CD4-positive, alpha-beta T cell (primary cell): ENCODE results near the gene RAB40A. TPM values are rescaled to one million over a fixed set of nuclear protein-coding genes. Genes with fewer than 3 reads are reported as not detected.

ENCODE experiments used
- ATAC-seq: fragments of 200-7000 bp; cut with Tn5 transposase; one replicate; pipeline ENCODE4 v1.10.0; 2022; ENCODE audit warnings: mild to moderate bottlenecking; ENCODE audit not compliant: poor library complexity
- CTCF ChIA-PET: fragments of 350-600 bp; sonication (Branson Sonifier 250); formaldehyde crosslinking; loops from one replicate; lab custom pipeline; 2021; ENCODE audit warnings: antibody characterized with exemption, inconsistent platforms; lab: Charles Lee
- POLR2A ChIA-PET: fragments of 350-600 bp; sonication (Branson Sonifier 250); formaldehyde crosslinking; loops from one replicate; lab custom pipeline; 2021; ENCODE audit warnings: antibody characterized with exemption, inconsistent platforms; lab: Charles Lee
- DNase-seq, 14 experiments: peaks; one replicate each; pipeline ENCODE4 v3.0.0-alpha.2; 2013 to 2020; ENCODE audit warnings: mixed read lengths in 2 of 14
- H3K27ac ChIP-seq, 2 donors: one replicate each; pipeline versions ENCODE4 v1.5.1 to v1.7.0; 2013; ENCODE audit warnings: low read length in 2 of 2, low read depth in 1 of 2, mild to moderate bottlenecking in 1 of 2
- H3K27me3 ChIP-seq, 2 experiments: 1 replicate in 1 of 2; 2 replicates in 1 of 2; pipeline versions ENCODE4 v1.6.1 to v1.7.0; 2013; ENCODE audit warnings: low read length in 2 of 2, control low read depth in 1 of 2, mild to moderate bottlenecking in 1 of 2, moderate library complexity in 1 of 2; ENCODE audit not compliant: insufficient read depth in 2 of 2, control insufficient read depth in 1 of 2
- H3K36me3 ChIP-seq: one replicate; pipeline ENCODE4 v1.6.1; 2013; ENCODE audit warnings: low read length, control low read depth; ENCODE audit not compliant: insufficient read depth
- H3K4me1 ChIP-seq: one replicate; pipeline ENCODE4 v1.6.1; 2013; ENCODE audit warnings: low read length, control low read depth; ENCODE audit not compliant: insufficient read depth
- H3K4me3 ChIP-seq: one replicate; pipeline ENCODE4 v1.5.1; 2013; ENCODE audit warnings: mild to moderate bottlenecking, low read length, moderate library complexity
- H3K9me3 ChIP-seq, 2 experiments: 1 replicate in 1 of 2; 2 replicates in 1 of 2; pipeline versions ENCODE4 v1.6.1 to v1.7.0; 2013; ENCODE audit warnings: low read length in 2 of 2, mild to moderate bottlenecking in 2 of 2, control low read depth in 1 of 2, moderate library complexity in 1 of 2; ENCODE audit not compliant: control insufficient read depth in 1 of 2, insufficient read depth in 1 of 2
- H3K27ac Mint-ChIP-seq: one replicate; pipeline ENCODE4 v1.8.0; 2020; ENCODE audit warnings: mixed read lengths
- H3K27me3 Mint-ChIP-seq: one replicate; pipeline ENCODE4 v1.8.0; 2021; ENCODE audit warnings: mixed read lengths
- H3K36me3 Mint-ChIP-seq: one replicate; pipeline ENCODE4 v1.8.0; 2021; ENCODE audit warnings: low read depth, mixed read lengths
- H3K4me1 Mint-ChIP-seq: one replicate; pipeline ENCODE4 v1.8.0; 2021; ENCODE audit warnings: low read depth, mixed read lengths
- H3K4me3 Mint-ChIP-seq: one replicate; pipeline ENCODE4 v1.8.0; 2020; ENCODE audit warnings: mild to moderate bottlenecking, mixed read lengths
- H3K9me3 Mint-ChIP-seq: one replicate; pipeline ENCODE4 v1.8.0; 2020; ENCODE audit warnings: mixed read lengths
- intact Hi-C, 2 experiments: fragments of 100-400 bp; cut with DNase I in 1 of 2; cut with micrococcal nuclease in 1 of 2; formaldehyde crosslinking; loops; one replicate each; pipeline versions ENCODE4 v1.15.1 to v1.9.0; 2023 to 2025; cut with DNase I, micrococcal nuclease
- polyA plus RNA-seq, 2 donors: library from polyadenylated mRNA; unstranded; fragments of 120-200 nt; gene quantifications; one replicate each; pipeline ENCODE4 v1.2.1, GENCODE V29; 2013
- total RNA-seq, 174 experiments: library from RNA in 2 of 174; stranded (reverse) in 2 of 174; gene quantifications; one replicate each; pipeline ENCODE4 v1.2.3 and lab custom pipeline; 2021 to 2026
- TF ChIP-seq, protein P1 (sequence below): fragments of 200-600 bp; IDR thresholded peaks from one replicate; pipeline ENCODE4 v1.8.0; 2022; ENCODE audit warnings: antibody characterized with exemption, mild to moderate bottlenecking

The RAB40A gene, protein sequence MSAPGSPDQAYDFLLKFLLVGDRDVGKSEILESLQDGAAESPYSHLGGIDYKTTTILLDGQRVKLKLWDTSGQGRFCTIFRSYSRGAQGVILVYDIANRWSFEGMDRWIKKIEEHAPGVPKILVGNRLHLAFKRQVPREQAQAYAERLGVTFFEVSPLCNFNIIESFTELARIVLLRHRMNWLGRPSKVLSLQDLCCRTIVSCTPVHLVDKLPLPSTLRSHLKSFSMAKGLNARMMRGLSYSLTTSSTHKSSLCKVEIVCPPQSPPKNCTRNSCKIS
- total RNA-seq, result under 1 TPM in 1 of 2 experiments, not detected in 1; 0.16 TPM
- polyA plus RNA-seq (2013, experiment 1 of 2), result 0.08 TPM
- polyA plus RNA-seq (2013, experiment 2 of 2), result 0.12 TPM
- total RNA-seq (lab: John Stamatoyannopoulos, UW), result 0 to 0.48 (median 0.07) reads per million in 172 experiments

DNA sequence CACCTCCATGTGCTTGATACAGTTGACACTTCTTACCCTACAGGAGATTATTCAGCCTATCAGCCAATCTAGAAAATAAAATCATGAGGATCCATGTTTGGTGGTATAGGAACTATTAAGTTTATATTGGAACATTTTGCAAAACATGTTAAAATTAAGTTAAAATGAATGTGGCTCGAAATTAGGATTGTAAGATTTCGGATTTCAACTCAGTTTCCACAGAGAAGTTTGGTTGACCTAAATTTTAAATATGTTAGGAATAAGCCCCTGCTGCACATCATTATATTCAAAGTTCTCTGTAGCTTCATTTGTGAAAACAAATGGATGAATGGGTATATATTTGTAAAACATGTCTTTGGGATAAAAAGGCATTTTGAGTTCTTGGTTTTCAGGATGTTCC is at the start of gene RAB40A:
RAB40A (minus strand) TSS at position 101 of the 400 bp plus-strand sequence. CDS start 18,733 bp downstream, outside the sequence.
- Histone ChIP-seq H3K4me3 (no peak within 1 kb of the TSS), H3K27me3 (peaks cover 0 to 3% of the 10 kb centered on the region in 2 experiments), H3K9me3 (no peaks in the 10 kb centered on the region), H3K4me1 (no peaks in the 10 kb centered on the region), H3K36me3 (no peaks in the 10 kb centered on the region), H3K27ac (no peak within 1 kb of the TSS)
- H3K4me3 Mint-ChIP-seq, result no peak within 1 kb of the TSS
- ChIA-PET CTCF (no interaction called here), POLR2A (no interaction called here)
- ATAC-seq (no peak), DNase-seq (no peak)
- intact Hi-C loops, result no loop called here
- H3K27me3 Mint-ChIP-seq, result no peaks in the 10 kb centered on the region
- no peaks in the 10 kb centered on the region for H3K9me3 Mint-ChIP-seq
- no peaks in the 10 kb centered on the region for H3K4me1 Mint-ChIP-seq
- TF ChIP-seq, protein P1, sequence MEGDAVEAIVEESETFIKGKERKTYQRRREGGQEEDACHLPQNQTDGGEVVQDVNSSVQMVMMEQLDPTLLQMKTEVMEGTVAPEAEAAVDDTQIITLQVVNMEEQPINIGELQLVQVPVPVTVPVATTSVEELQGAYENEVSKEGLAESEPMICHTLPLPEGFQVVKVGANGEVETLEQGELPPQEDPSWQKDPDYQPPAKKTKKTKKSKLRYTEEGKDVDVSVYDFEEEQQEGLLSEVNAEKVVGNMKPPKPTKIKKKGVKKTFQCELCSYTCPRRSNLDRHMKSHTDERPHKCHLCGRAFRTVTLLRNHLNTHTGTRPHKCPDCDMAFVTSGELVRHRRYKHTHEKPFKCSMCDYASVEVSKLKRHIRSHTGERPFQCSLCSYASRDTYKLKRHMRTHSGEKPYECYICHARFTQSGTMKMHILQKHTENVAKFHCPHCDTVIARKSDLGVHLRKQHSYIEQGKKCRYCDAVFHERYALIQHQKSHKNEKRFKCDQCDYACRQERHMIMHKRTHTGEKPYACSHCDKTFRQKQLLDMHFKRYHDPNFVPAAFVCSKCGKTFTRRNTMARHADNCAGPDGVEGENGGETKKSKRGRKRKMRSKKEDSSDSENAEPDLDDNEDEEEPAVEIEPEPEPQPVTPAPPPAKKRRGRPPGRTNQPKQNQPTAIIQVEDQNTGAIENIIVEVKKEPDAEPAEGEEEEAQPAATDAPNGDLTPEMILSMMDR, result no peak
- H3K36me3 Mint-ChIP-seq, result no peaks in the 10 kb centered on the region
- H3K27ac Mint-ChIP-seq, result no peak within 1 kb of the TSS

DNA sequence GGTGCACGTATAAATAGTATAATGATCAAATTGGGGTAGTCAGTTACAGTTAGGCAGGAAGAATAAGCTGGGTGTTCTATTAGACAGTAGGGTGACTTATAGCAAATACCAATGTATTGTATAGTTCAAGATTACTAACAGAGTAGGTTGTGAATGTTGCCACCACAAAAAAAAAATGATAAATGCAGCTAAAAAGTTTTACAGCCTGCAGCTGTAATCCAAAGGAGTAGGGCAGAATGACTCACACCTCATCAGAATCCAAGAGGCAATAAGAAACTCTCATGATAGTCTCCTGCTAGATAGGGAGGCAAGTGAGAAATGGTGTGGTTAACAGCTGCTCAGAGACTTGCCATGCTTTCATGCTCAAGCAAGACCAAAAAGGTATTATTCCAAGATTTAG is 46.5 kb upstream of the RAB40A start:
- Histone ChIP-seq H3K9me3 (no peaks in the 10 kb centered on the region), H3K4me1 (no peaks in the 10 kb centered on the region), H3K27me3 (no peaks in the 10 kb centered on the region), H3K4me3 (no peak overlapping the region), H3K27ac (no peak overlapping the region), H3K36me3 (no peaks in the 10 kb centered on the region)
- Mint-ChIP-seq H3K27ac (no peak overlapping the region), H3K4me3 (no peak overlapping the region), H3K9me3 (no peaks in the 10 kb centered on the region), H3K4me1 (no peaks in the 10 kb centered on the region), H3K36me3 (no peaks in the 10 kb centered on the region), H3K27me3 (peaks cover 4% of the 10 kb centered on the region)
- TF ChIP-seq, protein P1, result no peak
- DNase-seq, result no peak
- ChIA-PET CTCF (interaction anchor here (0.7 kb wide), 1 partner anchor 101 kb away, joined by 3 read pairs; no protein-coding TSS in a partner anchor), POLR2A (no interaction called here)
- ATAC-seq, result no peak
- intact Hi-C loops, result no loop called here

DNA sequence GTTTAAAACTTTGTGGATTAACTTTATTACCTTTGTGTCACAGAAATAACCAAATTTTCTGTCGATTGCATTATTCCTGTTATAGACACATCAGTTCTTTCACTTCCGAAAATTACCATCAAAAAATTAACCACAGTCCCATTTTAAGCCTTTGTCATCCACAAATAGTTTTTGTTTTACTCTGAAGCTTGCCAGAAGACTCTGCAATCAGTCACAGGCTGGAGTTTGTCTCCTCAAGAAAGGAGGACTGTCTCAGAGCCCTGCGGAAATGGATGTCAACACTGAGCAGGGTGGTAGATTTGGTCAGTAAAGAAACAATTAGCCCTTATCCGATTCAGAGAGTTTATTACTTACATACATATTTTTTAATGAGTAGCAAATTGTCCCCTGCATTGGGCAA is 45.9 kb upstream of the RAB40A start:
- Histone ChIP-seq H3K4me3 (no peak overlapping the region), H3K36me3 (no peaks in the 10 kb centered on the region), H3K9me3 (no peaks in the 10 kb centered on the region), H3K4me1 (no peaks in the 10 kb centered on the region), H3K27ac (no peak overlapping the region), H3K27me3 (no peaks in the 10 kb centered on the region)
- DNase-seq (no peak), ATAC-seq (no peak)
- Mint-ChIP-seq H3K36me3 (no peaks in the 10 kb centered on the region), H3K27ac (no peak overlapping the region), H3K4me3 (no peak overlapping the region), H3K4me1 (no peaks in the 10 kb centered on the region), H3K9me3 (no peaks in the 10 kb centered on the region), H3K27me3 (peaks cover 4% of the 10 kb centered on the region)
- intact Hi-C loops, result no loop called here
- POLR2A ChIA-PET, result no interaction called here
- TF ChIP-seq, protein P1, result no peak
- CTCF ChIA-PET, result no interaction called here
